IMR-90 (cell line): ENCODE results near the gene PI4KA. TPM values are rescaled to one million over a fixed set of nuclear protein-coding genes. Genes with fewer than 3 reads are reported as not detected.

Experiments
- ATAC-seq: fragments of 200-7000 bp; cut with Tn5 transposase; 2 replicates; pipeline ENCODE4 v1.9.1; 2020; ENCODE audit warnings: low read depth, mild to moderate bottlenecking, moderate library complexity
- BruUV-seq: library from RNA; stranded (reverse); fragments of 400-500 nt; replicated peaks from 2 replicates; lab custom pipeline; 2021; lab: Mats Ljungman, UMichigan
- CTCF ChIA-PET: fragments of 300-600 bp; formaldehyde crosslinking; extraction: SDS; loops from one replicate; lab custom pipeline; 2021; ENCODE audit warnings: antibody characterized with exemption; lab: Yijun Ruan, JAX
- POLR2A ChIA-PET: fragments of 300-600 bp; sonication (Branson Sonifier 250); formaldehyde crosslinking; loops from one replicate; lab custom pipeline; 2022; ENCODE audit warnings: antibody characterized with exemption; ENCODE audit not compliant: unreplicated experiment; lab: Charles Lee
- DNase-seq: peaks from one replicate; pipeline ENCODE4 v3.0.0; 2013
- H2AFZ ChIP-seq: replicated peaks from 2 replicates; pipeline ENCODE3; 2013; ENCODE audit warnings: low read length, mild to moderate bottlenecking; ENCODE audit not compliant: poor library complexity
- H2AK5ac ChIP-seq: 2 replicates; pipeline ENCODE4 v1.6.1; 2013; ENCODE audit warnings: low read depth, low read length, inconsistent platforms
- H2AK9ac ChIP-seq: replicated peaks from 2 replicates; pipeline ENCODE3; 2013; ENCODE audit warnings: mild to moderate bottlenecking, low read depth, low read length, moderate library complexity; ENCODE audit not compliant: poor library complexity
- H2BK120ac ChIP-seq: 2 replicates; pipeline ENCODE4 v1.6.1; 2013; ENCODE audit warnings: low read depth, low read length, inconsistent platforms
- H2BK15ac ChIP-seq: 3 replicates; pipeline ENCODE4 v1.6.1; 2013; ENCODE audit warnings: low read depth, low read length, inconsistent platforms
- H2BK20ac ChIP-seq: 2 replicates; pipeline ENCODE4 v1.6.1; 2013; ENCODE audit warnings: low read depth, mild to moderate bottlenecking, inconsistent platforms, low read length, moderate library complexity
- H2BK5ac ChIP-seq: 2 replicates; pipeline ENCODE4 v1.6.1; 2013; ENCODE audit warnings: mild to moderate bottlenecking, low read depth, low read length, inconsistent platforms; ENCODE audit not compliant: poor library complexity, severe bottlenecking
- H3K14ac ChIP-seq: replicated peaks from 2 replicates; pipeline ENCODE4 v1.6.1; 2013; ENCODE audit warnings: low read depth, low read length, inconsistent platforms
- H3K18ac ChIP-seq: 2 replicates; pipeline ENCODE4 v1.6.1; 2013; ENCODE audit warnings: low read depth, low read length, control low read depth
- H3K23ac ChIP-seq: 2 replicates; pipeline ENCODE4 v1.6.1; 2013; ENCODE audit warnings: low read depth, low read length, inconsistent platforms
- H3K27ac ChIP-seq: 2 replicates; pipeline ENCODE4 v1.5.1; 2013; ENCODE audit warnings: mild to moderate bottlenecking, control low read depth, low read length; ENCODE audit not compliant: insufficient read depth
- H3K27me3 ChIP-seq: 2 replicates; pipeline ENCODE4 v1.6.1; 2013; ENCODE audit warnings: low read length; ENCODE audit not compliant: control insufficient read depth, insufficient read depth
- H3K36me3 ChIP-seq: 2 replicates; pipeline ENCODE4 v1.6.1; 2013; ENCODE audit warnings: low read length, mixed read lengths; ENCODE audit not compliant: control insufficient read depth, insufficient read depth
- H3K4ac ChIP-seq: 2 replicates; pipeline ENCODE4 v1.6.1; 2013; ENCODE audit warnings: low read depth, low read length, inconsistent platforms
- H3K4me1 ChIP-seq: 2 replicates; pipeline ENCODE4 v1.6.1; 2013; ENCODE audit warnings: low read length, mixed read lengths; ENCODE audit not compliant: control insufficient read depth, insufficient read depth
- H3K4me2 ChIP-seq: 2 replicates; pipeline ENCODE4 v1.6.1; 2013; ENCODE audit warnings: low read depth, mild to moderate bottlenecking, control low read depth, low read length, moderate library complexity
- H3K4me3 ChIP-seq: 2 replicates; pipeline ENCODE4 v1.5.1; 2013; ENCODE audit warnings: low read depth, mild to moderate bottlenecking, control low read depth, low read length, moderate library complexity; ENCODE audit not compliant: insufficient read depth
- H3K56ac ChIP-seq: 2 replicates; pipeline ENCODE4 v1.6.1; 2013; ENCODE audit warnings: low read length, inconsistent platforms; ENCODE audit not compliant: insufficient read depth; ENCODE audit errors: extremely low read depth
- H3K79me1 ChIP-seq, 2 experiments: 2 replicates each; pipeline ENCODE4 v1.6.1; 2013; ENCODE audit warnings: low read length in 2 of 2, inconsistent platforms in 1 of 2, low read depth in 1 of 2
- H3K9ac ChIP-seq: 2 replicates; pipeline ENCODE4 v1.6.1; 2013; ENCODE audit warnings: low read depth, low read length, control low read depth
- H3K9me1 ChIP-seq: 2 replicates; pipeline ENCODE4 v1.6.1; 2013; ENCODE audit warnings: low read length, inconsistent platforms; ENCODE audit not compliant: insufficient read depth
- H3K9me3 ChIP-seq: 2 replicates; pipeline ENCODE4 v1.6.1; 2013; ENCODE audit warnings: low read length; ENCODE audit not compliant: control insufficient read depth, insufficient read depth
- H4K20me1 ChIP-seq: 2 replicates; pipeline ENCODE4 v1.6.1; 2013; ENCODE audit warnings: low read length, inconsistent platforms; ENCODE audit not compliant: insufficient read depth
- H4K5ac ChIP-seq: 2 replicates; pipeline ENCODE4 v1.6.1; 2013; ENCODE audit warnings: mild to moderate bottlenecking, low read depth, low read length, control low read depth
- H4K8ac ChIP-seq, 2 experiments: 2 replicates each; pipeline ENCODE4 v1.6.1; 2013; ENCODE audit warnings: low read depth in 2 of 2, low read length in 2 of 2, control low read depth in 1 of 2, inconsistent platforms in 1 of 2
- H4K91ac ChIP-seq: 2 replicates; pipeline ENCODE4 v1.6.1; 2013; ENCODE audit warnings: low read depth, low read length, inconsistent platforms; ENCODE audit not compliant: insufficient read depth
- FOS ChIP-seq: fragments of 150-350 bp; IDR thresholded peaks from 2 replicates; pipeline ENCODE4 v1.6.1; 2016; ENCODE audit warnings: low read depth, low read length
- MAFK ChIP-seq: IDR thresholded peaks from 2 replicates; pipeline ENCODE4 v1.6.1; 2012; ENCODE audit warnings: low read depth, low read length, improper control_type of control experiment
- MAZ ChIP-seq: IDR thresholded peaks from 2 replicates; pipeline ENCODE4 v1.6.1; 2012; ENCODE audit warnings: low read depth, mild to moderate bottlenecking, low read length, improper control_type of control experiment, moderate library complexity, borderline replicate concordance
- MXI1 ChIP-seq: IDR thresholded peaks from 2 replicates; pipeline ENCODE4 v1.6.1; 2012; ENCODE audit warnings: low read depth, mild to moderate bottlenecking, low read length, moderate library complexity, borderline replicate concordance
- RAD21 ChIP-seq: IDR thresholded peaks from 2 replicates; pipeline ENCODE4 v1.6.1; 2012; ENCODE audit warnings: low read length, improper control_type of control experiment
- RCOR1 ChIP-seq: IDR thresholded peaks from 2 replicates; pipeline ENCODE4 v1.6.1; 2012; ENCODE audit warnings: mild to moderate bottlenecking, low read length, improper control_type of control experiment; ENCODE audit not compliant: insufficient replicate concordance
- RFX5 ChIP-seq: IDR thresholded peaks from 2 replicates; pipeline ENCODE4 v1.8.0; 2012; ENCODE audit warnings: low read depth, mild to moderate bottlenecking, low read length, moderate library complexity
- WGBS, 2 experiments: methylation state at CpG; one replicate each; pipeline versions ENCODE4 v1.1.5 to v1.1.7; 2013; ENCODE audit warnings: missing lambda C conversion rate in 2 of 2; ENCODE audit not compliant: insufficient read length in 1 of 2; ENCODE audit errors: extremely low coverage in 2 of 2; 5-methylcytosine and 5-hydroxymethylcytosine counted together
- dilution Hi-C: fragments of 300-500 bp; cut with HindIII; formaldehyde crosslinking; loops from one replicate; pipeline ENCODE4 v1.14.3; 2018; ENCODE audit warnings: low sequenced_read_pairs; ENCODE audit not compliant: unreplicated experiment
- in situ Hi-C: fragments of 300-500 bp; cut with MboI; formaldehyde crosslinking; loops from 3 replicates; pipeline ENCODE4 v1.14.3; 2019; ENCODE audit warnings: low sequenced_read_pairs, inconsistent platforms, mixed read lengths
- intact Hi-C: fragments of 100-400 bp; cut with micrococcal nuclease; formaldehyde crosslinking; loops from 2 replicates; pipeline ENCODE4 v1.10.0; 2022
- polyA plus RNA-seq, 3 experiments: library from polyadenylated mRNA; depleted of rRNA; stranded (reverse); fragments of >200 nt; gene quantifications; 2 replicates each; pipeline ENCODE4 v1.2.3, GENCODE V29; 2012; ENCODE audit warnings: low replicate concordance in 1 of 3
- total RNA-seq: library from RNA; depleted of rRNA; stranded (reverse); fragments of >200 nt; gene quantifications from 2 replicates; pipeline ENCODE4 v1.2.3, GENCODE V29; 2012

PI4KA gene
- total and polyA plus RNA-seq, 2 of the 4 experiments (the other 2 are of a cell fraction) = 16.8 to 35.5 TPM

DNA sequence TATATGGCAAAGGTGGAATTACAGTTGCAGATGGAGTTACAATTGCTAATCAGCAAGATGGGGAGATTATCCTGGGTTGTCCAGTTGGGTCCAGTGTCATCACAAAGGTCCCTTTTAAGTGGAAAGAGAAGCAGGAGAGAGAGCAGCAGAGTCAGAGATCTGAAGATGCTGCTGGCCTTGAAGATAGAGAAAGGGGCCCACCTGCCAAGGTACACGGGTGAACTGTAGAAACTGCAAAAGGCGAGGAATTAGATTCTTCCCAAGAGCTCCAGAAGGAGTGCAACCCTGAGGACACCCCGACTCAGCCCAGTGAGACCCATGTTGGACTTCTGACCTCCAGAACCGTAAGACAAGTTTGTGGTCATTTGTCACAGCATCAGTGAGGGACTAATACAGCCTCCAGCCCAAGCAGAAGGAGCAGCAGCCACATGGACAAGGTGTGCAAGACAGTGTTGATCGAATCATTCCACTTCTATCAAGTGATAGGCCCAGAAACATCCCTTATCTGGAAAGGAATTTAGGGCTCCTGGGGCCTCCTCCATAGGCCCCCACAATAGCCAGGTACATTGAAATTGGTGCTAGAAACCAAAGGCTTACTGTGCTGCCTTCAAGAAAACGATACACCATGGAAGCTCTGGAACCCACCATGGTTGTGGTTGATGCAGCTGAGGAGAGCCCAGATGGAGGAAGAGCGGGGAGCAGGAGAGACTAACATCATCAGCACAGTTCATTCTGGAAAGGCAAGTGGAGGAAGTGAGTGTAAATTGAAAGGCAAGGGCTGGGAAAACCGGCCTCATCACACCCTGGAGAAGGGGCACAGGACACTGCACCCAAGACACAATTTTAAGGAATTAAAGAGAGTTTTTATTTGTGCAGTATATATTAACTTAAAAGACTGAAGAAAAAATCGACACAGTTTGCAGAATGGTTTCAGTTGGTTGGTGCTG lies 23.5 kb upstream of the PI4KA start:
- H3K27ac ChIP-seq = no peak overlapping the region
- no peaks in the 10 kb centered on the region for H3K9me1 ChIP-seq
- H3K79me1 ChIP-seq = peaks cover 0 to 3% of the 10 kb centered on the region in 2 experiments; a peak in 1 of 4 replicates
- intact Hi-C loops (loop anchor here (10.0 kb wide), 1 partner anchor 73 kb away; no protein-coding TSS in a partner anchor), in situ Hi-C loops (no loop called here), dilution Hi-C loops (no loop called here)
- no peak overlapping the region for H3K23ac ChIP-seq
- no peak overlapping the region for H2AK5ac ChIP-seq
- no peak overlapping the region for H3K4me2 ChIP-seq
- DNase-seq = no peak
- no peak overlapping the region for H3K4ac ChIP-seq
- POLR2A ChIA-PET = no interaction called here
- H3K14ac ChIP-seq = no peak overlapping the region
- no TSS peak for BruUV-seq
- H3K36me3 ChIP-seq = peaks cover 27% of the 10 kb centered on the region
- H4K20me1 ChIP-seq = peaks cover 8% of the 10 kb centered on the region
- no peak overlapping the region for H2BK20ac ChIP-seq
- no peak for ATAC-seq
- no peak overlapping the region for H2AK9ac ChIP-seq
- no peak overlapping the region for H3K18ac ChIP-seq
- CTCF ChIA-PET = no interaction called here
- H3K9ac ChIP-seq = no peak overlapping the region
- no peak overlapping the region for H2AFZ ChIP-seq
- H3K56ac ChIP-seq = no peak overlapping the region
- no peak for TF ChIP-seq RFX5
- TF ChIP-seq MXI1 = no peak
- no peak for TF ChIP-seq FOS
- TF ChIP-seq MAZ = no peak
- no peak for TF ChIP-seq RAD21
- TF ChIP-seq MAFK = no peak
- TF ChIP-seq RCOR1 = no peak
- no peak overlapping the region for H2BK15ac ChIP-seq
- WGBS, 2 experiments = 100% methylated on average over 4 of the region's 9 CpGs; no CpG with 5 or more reads in 1 of the 2 experiments
- no peak overlapping the region for H4K5ac ChIP-seq
- H4K8ac ChIP-seq = no peak overlapping the region
- H2BK5ac ChIP-seq = no peak overlapping the region
- no peak overlapping the region for H2BK120ac ChIP-seq
- no peaks in the 10 kb centered on the region for H3K27me3 ChIP-seq
- no peak overlapping the region for H3K4me3 ChIP-seq
- no peak overlapping the region for H4K91ac ChIP-seq
- peaks cover 5% of the 10 kb centered on the region; the same call in 1 of the 2 replicates for H3K4me1 ChIP-seq
- no peaks in the 10 kb centered on the region for H3K9me3 ChIP-seq
